Ovary (tissue), 9 donors: Measurements from ENCODE around the gene XKR7. TPM values are rescaled to one million over a fixed set of nuclear protein-coding genes. Genes with fewer than 3 reads are reported as not detected.

Experiments used
- DNase-seq, 5 donors: peaks; one replicate each; pipeline ENCODE4 v3.0.0-alpha.2; 2019 to 2020
- H3K27ac ChIP-seq, 2 donors: fragments of 200-600 bp; one replicate each; pipeline versions ENCODE4 v1.5.1 to v1.8.0; 2019 to 2022
- H3K27me3 ChIP-seq: fragments of 200-600 bp; one replicate; pipeline ENCODE4 v1.8.0; 2022
- H3K36me3 ChIP-seq: fragments of 200-600 bp; sonication (generic); one replicate; pipeline ENCODE4 v1.5.1; 2019
- H3K4me1 ChIP-seq: one replicate; pipeline ENCODE4 v1.8.1; 2013; ENCODE audit warnings: mild to moderate bottlenecking, moderate library complexity; ENCODE audit not compliant: insufficient read depth
- H3K4me3 ChIP-seq: fragments of 200-600 bp; sonication (generic); one replicate; pipeline ENCODE4 v1.5.1; 2017
- H3K9me3 ChIP-seq, 2 donors: fragments of 200-600 bp in 1 of 2; sonication (generic) in 1 of 2; one replicate each; pipeline versions ENCODE4 v1.5.1 to v1.8.1; 2013 to 2019; ENCODE audit warnings: mild to moderate bottlenecking in 1 of 2, moderate library complexity in 1 of 2
- EP300 ChIP-seq: sonication (generic); formaldehyde crosslinking; IDR thresholded peaks from one replicate; pipeline ENCODE4 v1.6.1; 2017; ENCODE audit warnings: antibody characterized with exemption
- POLR2A ChIP-seq: fragments of 450-650 bp; IDR thresholded peaks from one replicate; pipeline ENCODE4 v1.6.1; 2017; ENCODE audit warnings: antibody characterized with exemption, mild to moderate bottlenecking, moderate library complexity
- WGBS, 3 donors: extraction: QIAGEN DNeasy Blood & Tissue Kit in 1 of 3; methylation state at CpG; one replicate each; pipeline versions ENCODE4 v1.1.5 to v1.1.7; 2013 to 2017; 5-methylcytosine and 5-hydroxymethylcytosine counted together
- intact Hi-C, 4 donors: fragments of 100-400 bp; cut with DNase I; formaldehyde crosslinking; loops; one replicate each; pipeline versions ENCODE4 v1.11.0 to v1.15.1; 2022 to 2023
- polyA plus RNA-seq, 2 donors: library from polyadenylated mRNA; stranded (reverse); fragments of 200-250 nt in 1 of 2; fragments of 350-450 nt in 1 of 2; fragmentation: Illumina TruSeq in 1 of 2; extraction: RNeasy Lipid Tissue Mini Kit (QIAGEN cat#74804) in 1 of 2; gene quantifications; one replicate each; pipeline ENCODE4 v1.2.3, GENCODE V29; 2013 to 2014
- total RNA-seq, 7 donors: library from RNA; depleted of rRNA in 2 of 7; stranded (reverse); fragments of >200 nt in 2 of 7; fragmentation: NEBNext Ultra II Directional in 3 of 7; extraction: Animal tissue kit (Norgen Biotek cat#: 25700) in 3 of 7; gene quantifications; one replicate each; pipeline versions ENCODE4 v1.1.0 to v1.2.4, GENCODE V29; 2016 to 2023
- TF ChIP-seq, protein P1 (sequence below), 3 donors: fragments of 450-650 bp in 2 of 3; fragments of 200-600 bp in 1 of 3; IDR thresholded peaks; one replicate each; pipeline versions ENCODE4 v1.5.1 to v1.8.0; 2016 to 2022; ENCODE audit warnings: antibody characterized with exemption in 3 of 3, mild to moderate bottlenecking in 1 of 3
- donor health status: DM: no; HTN: no; CAD: no; lungs with moderate emphysema.
- donor health status: DM: no; HTN: no; CAD: no.
- donor health status: Bipolar disorder and iron deficiency.
- donor health status: DM: yes; HTN: yes; CAD: no.
- donor health status: DM: no; HTN: no; CAD: no.
- donor health status: DM: yes; HTN: yes; CAD: no.

The XKR7 gene
- total and polyA plus RNA-seq, 9 donors, result not detected

DNA sequence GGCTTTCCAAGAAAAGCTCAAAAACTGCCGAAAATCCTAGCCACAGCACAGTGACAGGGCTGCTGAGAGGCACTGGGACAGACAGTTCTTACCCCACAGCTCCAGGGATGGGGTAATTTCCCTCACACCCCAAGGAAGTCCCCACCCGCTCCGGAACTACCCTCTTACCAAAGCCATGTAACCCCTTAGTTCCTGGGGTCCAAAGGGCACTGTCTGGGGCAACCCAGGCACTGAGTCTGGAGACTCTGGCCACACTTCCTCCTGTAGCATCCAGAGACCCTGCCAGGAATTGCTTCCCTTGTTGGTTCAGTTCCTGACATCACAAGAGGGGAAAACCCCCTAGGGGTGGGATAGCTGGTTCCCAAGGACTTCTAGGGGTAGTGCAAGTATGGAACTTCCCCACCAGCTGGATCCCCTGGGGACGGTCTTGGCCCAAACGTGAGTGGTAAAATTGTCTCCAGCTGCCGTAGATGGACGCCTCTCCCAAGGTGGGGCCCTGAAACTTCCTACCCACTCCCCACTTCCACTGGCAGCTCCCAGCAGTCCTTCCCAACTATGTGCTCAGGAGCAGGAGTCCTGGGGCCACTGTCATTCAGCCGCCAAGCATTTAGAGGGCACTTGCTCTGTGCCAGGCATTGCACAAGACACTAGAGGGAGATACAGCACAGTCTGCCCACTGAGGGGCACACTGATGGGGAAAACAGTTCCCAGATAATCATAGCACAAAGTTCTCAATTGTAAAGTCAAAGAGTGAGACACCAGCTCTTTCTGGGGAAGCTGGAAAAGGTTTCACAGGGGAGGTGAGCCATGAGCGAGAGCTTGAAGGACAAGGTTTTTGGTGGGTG lies 66.9 kb downstream of the XKR7 start:
- Histone ChIP-seq H3K27ac (no peak overlapping the region), H3K4me1 (peaks cover 3% of the 10 kb centered on the region), H3K9me3 (no peaks in the 10 kb centered on the region), H3K4me3 (no peak overlapping the region), H3K27me3 (no peaks in the 10 kb centered on the region), H3K36me3 (no peaks in the 10 kb centered on the region)
- 44 to 52% (median 49%) methylated on average over 9 of the region's 9 CpGs for WGBS, 3 donors
- intact Hi-C loops, result loop anchor here in 2 of 4 donors (5.0 kb wide), 1 partner anchor 213 kb away; no protein-coding TSS in a partner anchor
- DNase-seq, result no peak
- no peak for TF ChIP-seq POLR2A
- no peak for TF ChIP-seq EP300
- TF ChIP-seq, protein P1, sequence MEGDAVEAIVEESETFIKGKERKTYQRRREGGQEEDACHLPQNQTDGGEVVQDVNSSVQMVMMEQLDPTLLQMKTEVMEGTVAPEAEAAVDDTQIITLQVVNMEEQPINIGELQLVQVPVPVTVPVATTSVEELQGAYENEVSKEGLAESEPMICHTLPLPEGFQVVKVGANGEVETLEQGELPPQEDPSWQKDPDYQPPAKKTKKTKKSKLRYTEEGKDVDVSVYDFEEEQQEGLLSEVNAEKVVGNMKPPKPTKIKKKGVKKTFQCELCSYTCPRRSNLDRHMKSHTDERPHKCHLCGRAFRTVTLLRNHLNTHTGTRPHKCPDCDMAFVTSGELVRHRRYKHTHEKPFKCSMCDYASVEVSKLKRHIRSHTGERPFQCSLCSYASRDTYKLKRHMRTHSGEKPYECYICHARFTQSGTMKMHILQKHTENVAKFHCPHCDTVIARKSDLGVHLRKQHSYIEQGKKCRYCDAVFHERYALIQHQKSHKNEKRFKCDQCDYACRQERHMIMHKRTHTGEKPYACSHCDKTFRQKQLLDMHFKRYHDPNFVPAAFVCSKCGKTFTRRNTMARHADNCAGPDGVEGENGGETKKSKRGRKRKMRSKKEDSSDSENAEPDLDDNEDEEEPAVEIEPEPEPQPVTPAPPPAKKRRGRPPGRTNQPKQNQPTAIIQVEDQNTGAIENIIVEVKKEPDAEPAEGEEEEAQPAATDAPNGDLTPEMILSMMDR (IDR thresholded peaks at IDR 0.05), result no peak

DNA sequence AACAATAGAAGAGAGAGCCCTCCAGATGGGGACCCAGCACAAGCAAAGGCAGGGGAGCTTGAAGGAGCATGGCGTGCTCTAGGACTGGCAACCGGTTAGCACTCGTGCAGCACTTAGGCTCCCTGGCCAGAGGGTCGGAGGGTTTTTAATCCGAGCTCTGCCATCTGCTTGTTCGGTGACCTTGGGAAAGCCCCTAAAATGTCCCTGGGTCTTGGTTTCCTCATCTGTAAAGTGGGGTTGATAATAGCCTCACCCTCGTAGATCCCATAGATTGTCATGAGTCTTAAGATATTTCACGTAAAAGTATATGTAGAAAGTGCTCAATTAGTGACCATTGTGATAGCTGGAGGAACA lies 67.5 kb downstream of the XKR7 start:
- Histone ChIP-seq H3K27me3 (no peaks in the 10 kb centered on the region), H3K36me3 (no peaks in the 10 kb centered on the region), H3K9me3 (no peaks in the 10 kb centered on the region), H3K4me3 (no peak overlapping the region), H3K27ac (no peak overlapping the region), H3K4me1 (peaks cover 3% of the 10 kb centered on the region)
- DNase-seq, result no peak
- intact Hi-C loops, result loop anchor here in 1 of 4 donors (5.0 kb wide), 1 partner anchor 213 kb away; no protein-coding TSS in a partner anchor
- TF ChIP-seq POLR2A, result no peak
- TF ChIP-seq, protein P1 (IDR thresholded peaks at IDR 0.05), result no peak
- no peak for TF ChIP-seq EP300
- 81 to 83% (median 82%) methylated on average over 8 of the region's 8 CpGs for WGBS, 3 donors

DNA sequence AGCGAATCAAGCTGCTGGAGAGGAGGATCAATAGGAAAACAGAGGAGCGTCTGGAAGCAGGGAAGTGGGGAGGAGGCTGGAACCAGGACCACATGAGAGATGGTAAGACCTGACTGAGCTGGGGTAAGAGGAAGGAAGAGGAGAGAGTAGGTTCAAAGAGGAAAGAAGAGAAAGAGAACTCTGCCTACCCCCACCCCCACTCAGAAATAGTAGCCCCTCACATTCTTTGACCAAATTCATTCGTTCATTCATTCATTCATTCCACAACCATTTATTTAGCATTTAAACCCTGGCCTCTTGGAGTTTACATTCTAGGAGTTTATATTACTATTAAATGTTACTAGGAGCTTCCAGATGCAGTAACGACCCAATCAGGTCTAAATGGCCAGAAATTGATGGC lies 68.3 kb downstream of the XKR7 start:
- Histone ChIP-seq H3K4me1 (peaks cover 1% of the 10 kb centered on the region), H3K27ac (no peak overlapping the region), H3K9me3 (no peaks in the 10 kb centered on the region), H3K4me3 (no peak overlapping the region), H3K36me3 (no peaks in the 10 kb centered on the region), H3K27me3 (no peaks in the 10 kb centered on the region)
- WGBS, 3 donors, result 38 to 47% (median 40%) methylated on average over 4 of the region's 4 CpGs
- TF ChIP-seq EP300 (no peak), POLR2A (no peak)
- TF ChIP-seq, protein P1 (IDR thresholded peaks at IDR 0.05), result no peak
- intact Hi-C loops, result loop anchor here in 1 of 4 donors (5.0 kb wide), 1 partner anchor 214 kb away; no protein-coding TSS in a partner anchor
- DNase-seq, result no peak

DNA sequence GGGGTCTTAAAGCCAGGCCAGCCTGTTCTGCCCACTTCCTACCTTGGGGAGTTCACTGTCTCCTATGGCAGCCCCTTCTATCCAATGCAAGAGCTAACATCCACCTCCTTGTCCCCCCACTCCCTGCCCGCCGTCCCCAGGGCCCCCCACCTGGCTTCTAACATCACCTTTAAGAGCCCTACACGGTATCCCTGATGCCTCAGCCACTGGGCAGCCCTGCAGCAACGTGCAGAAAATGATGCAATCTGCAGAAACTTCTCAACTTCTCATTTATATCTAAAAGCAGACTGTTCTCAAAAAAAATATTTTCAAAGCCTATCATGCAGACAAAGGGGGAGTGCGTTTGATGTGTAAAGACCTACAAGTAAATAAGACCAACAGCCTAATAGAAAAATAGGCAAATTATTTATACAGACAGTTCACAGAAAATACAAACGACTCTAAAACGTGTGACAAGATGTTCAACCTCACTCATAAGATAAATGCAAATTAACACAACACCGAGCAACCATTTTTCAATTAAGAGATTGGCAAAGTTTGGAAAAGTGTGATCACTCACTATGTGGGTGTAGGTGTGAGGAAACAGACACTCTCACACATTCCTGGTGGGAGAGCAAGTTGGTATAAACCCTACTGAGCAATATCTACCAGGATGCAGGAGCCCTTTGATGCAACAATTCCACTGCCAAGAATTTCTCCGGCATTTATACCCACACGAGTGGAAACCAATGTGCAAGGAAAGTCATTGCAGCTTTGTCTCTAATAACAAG lies 69.0 kb downstream of the XKR7 start:
- Histone ChIP-seq H3K36me3 (no peaks in the 10 kb centered on the region), H3K9me3 (no peaks in the 10 kb centered on the region), H3K27me3 (no peaks in the 10 kb centered on the region), H3K4me3 (no peak overlapping the region), H3K27ac (no peak overlapping the region), H3K4me1 (no peaks in the 10 kb centered on the region)
- TF ChIP-seq EP300 (no peak), POLR2A (no peak)
- TF ChIP-seq, protein P1 (IDR thresholded peaks at IDR 0.05), result no peak
- intact Hi-C loops, result loop anchor here in 1 of 4 donors (5.0 kb wide), 1 partner anchor 215 kb away; no protein-coding TSS in a partner anchor
- WGBS, 3 donors, result 28 to 47% (median 31%) methylated on average over 10 of the region's 10 CpGs
- no peak for DNase-seq
